VCaP (cell line): Measurements from ENCODE around the gene LRRC46.

Experiments
- H3K27ac ChIP-seq: fragments of 450-650 bp; 2 replicates; pipeline ENCODE4 v1.5.1; 2017
- TF ChIP-seq, protein P1 (sequence below): fragments of 450-650 bp; conservative IDR thresholded peaks from 2 replicates; pipeline ENCODE4 v1.5.1; 2017; ENCODE audit warnings: mild to moderate bottlenecking, moderate library complexity

Gene LRRC46

GRCh38 chr17:47853616-47854015 is 22.1 kb downstream of the LRRC46 start:
- TF ChIP-seq, protein P1, sequence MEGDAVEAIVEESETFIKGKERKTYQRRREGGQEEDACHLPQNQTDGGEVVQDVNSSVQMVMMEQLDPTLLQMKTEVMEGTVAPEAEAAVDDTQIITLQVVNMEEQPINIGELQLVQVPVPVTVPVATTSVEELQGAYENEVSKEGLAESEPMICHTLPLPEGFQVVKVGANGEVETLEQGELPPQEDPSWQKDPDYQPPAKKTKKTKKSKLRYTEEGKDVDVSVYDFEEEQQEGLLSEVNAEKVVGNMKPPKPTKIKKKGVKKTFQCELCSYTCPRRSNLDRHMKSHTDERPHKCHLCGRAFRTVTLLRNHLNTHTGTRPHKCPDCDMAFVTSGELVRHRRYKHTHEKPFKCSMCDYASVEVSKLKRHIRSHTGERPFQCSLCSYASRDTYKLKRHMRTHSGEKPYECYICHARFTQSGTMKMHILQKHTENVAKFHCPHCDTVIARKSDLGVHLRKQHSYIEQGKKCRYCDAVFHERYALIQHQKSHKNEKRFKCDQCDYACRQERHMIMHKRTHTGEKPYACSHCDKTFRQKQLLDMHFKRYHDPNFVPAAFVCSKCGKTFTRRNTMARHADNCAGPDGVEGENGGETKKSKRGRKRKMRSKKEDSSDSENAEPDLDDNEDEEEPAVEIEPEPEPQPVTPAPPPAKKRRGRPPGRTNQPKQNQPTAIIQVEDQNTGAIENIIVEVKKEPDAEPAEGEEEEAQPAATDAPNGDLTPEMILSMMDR, result no peak
- H3K27ac ChIP-seq, result no peak overlapping the region

- TF ChIP-seq, protein P1, result no peak
These were observed 24.3 kb downstream of the LRRC46 start for GRCh38 chr17:47855737-47856136.

GRCh38 chr17:47856830-47857229 is 25.4 kb downstream of the LRRC46 start:
- H3K27ac ChIP-seq, result no peak overlapping the region
- TF ChIP-seq, protein P1, result no peak

More at GRCh38 chr17:47855737-47856136, 24.3 kb downstream of the LRRC46 start:
- H3K27ac ChIP-seq, result no peak overlapping the region

DNA sequence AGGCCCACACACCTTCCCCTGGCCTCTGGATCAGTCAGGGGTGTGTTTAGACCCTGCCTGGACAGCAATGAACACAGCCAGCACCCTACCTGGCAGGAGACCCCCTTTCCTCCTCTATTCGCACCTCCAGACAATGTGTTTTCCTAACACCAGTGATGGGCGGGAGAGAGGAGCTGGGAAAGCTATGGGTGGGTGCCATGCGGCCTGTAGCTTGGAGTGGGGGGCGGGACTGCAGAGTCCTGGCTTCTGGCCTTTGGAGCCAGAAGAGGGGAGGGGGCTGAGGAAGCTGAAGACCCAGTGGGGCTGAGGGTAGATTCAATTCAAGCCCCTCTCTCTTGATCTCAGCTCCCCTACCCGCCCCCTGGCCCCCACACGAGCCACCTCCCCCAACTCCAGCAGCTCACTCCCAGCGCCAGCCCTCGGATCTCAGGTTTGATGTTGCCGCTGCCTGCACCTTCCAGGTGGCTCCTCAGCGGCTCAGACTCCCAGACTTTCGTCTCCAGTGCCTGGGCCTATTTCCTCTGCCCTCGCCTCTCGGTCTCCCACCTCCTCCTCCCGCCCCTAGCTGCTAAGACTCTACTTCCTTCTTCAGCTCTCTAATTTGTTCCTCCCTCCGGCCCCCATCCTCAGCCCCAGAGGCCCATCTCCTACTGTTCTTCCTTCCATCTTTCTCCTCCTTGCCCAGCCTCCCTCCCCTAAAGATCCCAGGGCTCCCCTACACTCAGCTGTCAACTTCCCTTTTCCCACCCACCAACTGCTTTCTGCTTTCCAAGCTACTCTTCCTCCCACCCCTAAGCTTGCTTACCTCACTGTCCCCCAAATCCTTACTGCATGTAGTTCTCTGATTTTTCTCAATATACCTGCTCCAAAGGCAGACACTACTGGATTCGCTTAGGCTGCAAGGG is 26.3 kb downstream of the LRRC46 start:
- no peak overlapping the region for H3K27ac ChIP-seq
- TF ChIP-seq, protein P1, result no peak

GRCh38 chr17:47860386-47860785 is 28.9 kb downstream of the LRRC46 start:
- TF ChIP-seq, protein P1, result no peak
- H3K27ac ChIP-seq, result no peak overlapping the region

GRCh38 chr17:47862621-47863440 is 31.4 kb downstream of the LRRC46 start:
- no peak overlapping the region; the same call in 1 of the 2 replicates for H3K27ac ChIP-seq
- TF ChIP-seq, protein P1, result no peak

DNA sequence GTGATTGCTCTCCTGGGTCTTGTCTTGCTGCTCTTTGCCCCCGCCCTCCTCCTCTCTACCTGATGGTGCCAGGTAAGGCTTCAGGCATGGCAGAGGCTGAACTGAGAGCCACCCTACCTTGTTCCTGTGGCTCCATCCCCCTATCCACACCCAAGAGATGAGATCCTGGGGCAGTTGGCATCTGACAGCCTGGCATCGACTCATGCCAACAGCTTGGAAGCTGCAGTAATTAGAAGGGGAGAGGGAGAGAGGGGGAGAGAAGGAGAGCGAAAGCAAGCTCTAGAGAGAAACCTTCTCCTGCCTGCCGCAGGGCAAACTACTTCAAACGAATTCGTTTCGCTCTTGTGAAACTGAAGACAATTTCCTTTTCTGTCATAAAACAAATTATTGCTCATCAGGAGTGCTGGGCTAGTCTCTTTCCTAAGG is 33.3 kb downstream of the LRRC46 start:
- TF ChIP-seq, protein P1, result no peak
- no peak overlapping the region for H3K27ac ChIP-seq
